Measurements from ENCODE around the gene KRTAP27-1. TPM values are rescaled to one million over a fixed set of nuclear protein-coding genes. Genes with fewer than 3 reads are reported as not detected.

The KRTAP27-1 gene
- polyA plus RNA-seq, 1 experiment: not detected

DNA sequence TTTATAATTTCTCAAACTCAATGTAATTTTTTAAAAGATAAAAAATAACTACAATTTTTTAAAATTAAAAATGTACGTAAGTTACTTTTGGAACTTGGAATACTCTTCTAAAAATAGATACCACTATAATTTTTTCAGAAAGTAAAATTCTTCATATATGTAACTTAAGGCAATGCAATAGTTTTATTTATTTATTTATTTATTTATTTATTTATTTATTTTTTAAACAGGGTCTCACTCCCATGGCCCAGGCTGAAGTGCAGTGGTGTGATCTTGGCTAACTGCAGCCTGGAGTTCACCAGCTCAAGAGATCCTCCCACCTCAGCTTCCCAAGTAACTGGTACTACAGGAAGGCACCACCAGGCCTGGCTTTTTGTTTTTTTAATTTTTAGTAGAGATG, 14.0 kb upstream of the KRTAP27-1 start:
- POLR2A ChIA-PET: no interaction called here
- H3K27ac ChIP-seq (ENCODE audit: low read depth, low read length): no peak overlapping the region
- TF ChIP-seq, protein P1, sequence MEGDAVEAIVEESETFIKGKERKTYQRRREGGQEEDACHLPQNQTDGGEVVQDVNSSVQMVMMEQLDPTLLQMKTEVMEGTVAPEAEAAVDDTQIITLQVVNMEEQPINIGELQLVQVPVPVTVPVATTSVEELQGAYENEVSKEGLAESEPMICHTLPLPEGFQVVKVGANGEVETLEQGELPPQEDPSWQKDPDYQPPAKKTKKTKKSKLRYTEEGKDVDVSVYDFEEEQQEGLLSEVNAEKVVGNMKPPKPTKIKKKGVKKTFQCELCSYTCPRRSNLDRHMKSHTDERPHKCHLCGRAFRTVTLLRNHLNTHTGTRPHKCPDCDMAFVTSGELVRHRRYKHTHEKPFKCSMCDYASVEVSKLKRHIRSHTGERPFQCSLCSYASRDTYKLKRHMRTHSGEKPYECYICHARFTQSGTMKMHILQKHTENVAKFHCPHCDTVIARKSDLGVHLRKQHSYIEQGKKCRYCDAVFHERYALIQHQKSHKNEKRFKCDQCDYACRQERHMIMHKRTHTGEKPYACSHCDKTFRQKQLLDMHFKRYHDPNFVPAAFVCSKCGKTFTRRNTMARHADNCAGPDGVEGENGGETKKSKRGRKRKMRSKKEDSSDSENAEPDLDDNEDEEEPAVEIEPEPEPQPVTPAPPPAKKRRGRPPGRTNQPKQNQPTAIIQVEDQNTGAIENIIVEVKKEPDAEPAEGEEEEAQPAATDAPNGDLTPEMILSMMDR (IDR thresholded peaks at IDR 0.05; ENCODE audit: low read depth, low read length): no peak
- H3K9me3 ChIP-seq (ENCODE audit: control insufficient read depth, insufficient read depth, low read length): peaks cover 6% of the 10 kb centered on the region
- no peak for DNase-seq (ENCODE audit: low read depth, low spot score)
- H3K4me3 ChIP-seq (ENCODE audit: low read depth, low read length): no peak overlapping the region
- H3K27me3 ChIP-seq (ENCODE audit: control insufficient read depth, insufficient read depth, low read length): no peaks in the 10 kb centered on the region
- CTCF ChIA-PET: no interaction called here

DNA sequence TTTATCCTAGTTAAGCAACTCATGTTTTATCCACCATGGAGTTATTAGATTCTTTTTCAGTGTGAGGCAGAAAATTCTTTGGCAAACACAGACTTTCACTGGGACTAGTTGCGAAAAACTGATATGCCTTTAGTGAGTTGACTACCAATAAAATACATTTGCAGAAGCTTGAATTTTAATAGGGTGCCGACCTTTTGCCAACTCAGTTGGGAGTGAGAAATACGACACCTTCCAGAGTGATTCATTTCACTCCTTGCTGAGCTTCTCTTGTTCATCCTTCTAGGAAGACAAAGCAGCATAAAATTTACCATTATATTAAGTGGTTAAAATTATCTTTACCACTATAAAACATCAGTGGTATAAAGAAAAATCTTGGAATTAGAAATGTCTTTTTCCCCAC, 12.1 kb upstream of the KRTAP27-1 start:
- Histone ChIP-seq H3K4me3 (ENCODE audit: low read depth, low read length) (no peak overlapping the region), H3K27me3 (ENCODE audit: control insufficient read depth, insufficient read depth, low read length) (no peaks in the 10 kb centered on the region), H3K27ac (ENCODE audit: low read depth, low read length) (no peak overlapping the region), H3K9me3 (ENCODE audit: control insufficient read depth, insufficient read depth, low read length) (peaks cover 6% of the 10 kb centered on the region)
- ChIA-PET POLR2A (no interaction called here), CTCF (no interaction called here)
- DNase-seq (ENCODE audit: low read depth, low spot score): no peak
- TF ChIP-seq, protein P1 (IDR thresholded peaks at IDR 0.05; ENCODE audit: low read depth, low read length): no peak

DNA sequence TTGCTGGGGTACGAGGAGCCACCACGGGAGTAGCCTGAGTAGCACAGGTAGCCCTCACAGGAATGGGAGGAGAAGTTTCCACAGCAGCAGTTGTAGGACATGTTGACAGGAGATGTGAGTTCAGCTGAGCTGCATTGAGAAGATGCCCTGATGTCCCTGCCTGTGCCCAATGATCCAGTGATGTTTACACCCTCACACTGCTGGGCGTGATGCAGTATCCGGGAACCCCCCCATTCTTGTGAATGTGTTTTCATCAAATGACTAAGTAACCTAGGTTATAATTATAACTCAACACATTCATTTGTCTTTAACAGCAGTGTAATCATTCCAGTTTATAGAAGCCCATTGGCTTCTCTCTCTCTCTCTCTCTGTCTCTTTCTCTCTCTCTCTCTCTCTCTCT, 11.0 kb upstream of the KRTAP27-1 start, which contains the start of gene KRTAP23-1:
Gene KRTAP23-1, minus strand, starts transcription at position 101 of the 400 bp plus-strand sequence. Its CDS starts 0 bp downstream, at position 101.
- Histone ChIP-seq H3K27me3 (ENCODE audit: control insufficient read depth, insufficient read depth, low read length) (no peaks in the 10 kb centered on the region), H3K9me3 (ENCODE audit: control insufficient read depth, insufficient read depth, low read length) (peaks cover 15% of the 10 kb centered on the region), H3K4me3 (ENCODE audit: low read depth, low read length) (no peak within 1 kb of the TSS), H3K27ac (ENCODE audit: low read depth, low read length) (no peak within 1 kb of the TSS)
- ChIA-PET CTCF (no interaction called here), POLR2A (no interaction called here)
- TF ChIP-seq, protein P1 (IDR thresholded peaks at IDR 0.05; ENCODE audit: low read depth, low read length): no peak
- DNase-seq (ENCODE audit: low read depth, low spot score): no peak

DNA sequence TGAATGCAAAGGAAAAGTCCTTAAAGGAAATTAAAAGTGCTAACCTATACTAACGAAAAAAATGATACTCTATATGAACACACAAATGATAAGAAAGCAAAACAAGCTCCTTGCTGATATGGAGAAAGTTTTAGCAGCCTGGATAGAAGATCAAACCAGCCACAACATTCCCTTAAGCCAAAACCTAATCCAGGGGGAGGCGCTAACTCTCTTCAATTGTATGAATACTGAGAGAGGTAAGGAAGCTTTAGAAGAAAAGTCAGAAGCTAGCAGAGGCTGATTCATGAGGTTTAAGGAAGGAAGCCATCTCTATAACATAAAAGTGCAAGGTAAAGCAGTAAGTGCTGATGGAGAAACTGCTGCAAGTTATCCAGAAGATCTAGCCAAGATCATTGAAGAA, 7.5 kb upstream of the KRTAP27-1 start:
- Histone ChIP-seq H3K27me3 (ENCODE audit: control insufficient read depth, insufficient read depth, low read length) (no peaks in the 10 kb centered on the region), H3K9me3 (ENCODE audit: control insufficient read depth, insufficient read depth, low read length) (peaks cover 18% of the 10 kb centered on the region), H3K27ac (ENCODE audit: low read depth, low read length) (no peak overlapping the region), H3K4me3 (ENCODE audit: low read depth, low read length) (no peak overlapping the region)
- ChIA-PET CTCF (no interaction called here), POLR2A (no interaction called here)
- TF ChIP-seq, protein P1 (IDR thresholded peaks at IDR 0.05; ENCODE audit: low read depth, low read length): no peak
- DNase-seq (ENCODE audit: low read depth, low spot score): no peak

DNA sequence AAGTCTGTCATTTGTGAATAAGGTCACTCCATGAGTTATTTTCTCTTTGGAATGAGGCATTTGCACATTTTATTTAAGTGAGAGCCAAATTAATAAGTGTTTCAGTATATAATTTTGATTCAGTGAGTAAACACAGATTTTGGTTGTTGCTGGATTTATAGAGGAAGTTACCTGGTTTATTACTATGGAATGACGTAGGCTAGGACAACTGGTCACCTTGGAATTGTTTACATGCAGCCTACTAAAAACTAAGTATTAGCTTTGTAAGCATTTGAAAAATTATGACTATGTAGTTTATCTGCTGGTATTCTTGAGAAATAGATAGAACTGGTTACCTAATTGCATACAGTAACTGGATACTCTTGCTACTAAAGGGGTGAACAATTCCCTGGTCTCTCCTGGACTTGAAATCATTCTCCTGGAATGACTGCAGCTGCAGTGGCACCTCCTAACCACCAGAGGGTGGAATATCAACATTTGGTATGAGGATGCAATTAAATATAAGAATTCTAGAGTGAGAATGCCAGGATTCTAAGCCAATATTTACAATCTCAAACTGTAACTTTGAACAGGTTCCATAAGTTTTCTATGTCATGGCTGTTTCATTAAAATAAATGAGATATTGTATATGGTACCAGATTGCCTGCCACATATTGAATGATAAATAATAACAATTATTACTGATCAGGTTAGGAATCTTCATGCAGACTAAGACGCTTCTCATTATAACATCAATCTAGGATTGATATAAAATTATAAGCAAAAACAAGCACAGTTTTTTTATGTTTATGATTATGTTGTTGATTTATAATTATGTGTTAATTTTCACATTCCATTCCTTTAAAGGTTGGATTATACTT, 3.5 kb upstream of the KRTAP27-1 start:
- Histone ChIP-seq H3K9me3 (ENCODE audit: control insufficient read depth, insufficient read depth, low read length) (peaks cover 19% of the 10 kb centered on the region), H3K4me3 (ENCODE audit: low read depth, low read length) (no peak overlapping the region), H3K27ac (ENCODE audit: low read depth, low read length) (no peak overlapping the region), H3K27me3 (ENCODE audit: control insufficient read depth, insufficient read depth, low read length) (no peaks in the 10 kb centered on the region)
- TF ChIP-seq, protein P1 (IDR thresholded peaks at IDR 0.05; ENCODE audit: low read depth, low read length): peak; percentile 49
- DNase-seq (ENCODE audit: low read depth, low spot score): no peak
- ChIA-PET POLR2A (no interaction called here), CTCF (interaction anchor here (0.6 to 1.3 kb wide), 2 partner anchors 739 to 744 kb away, joined by 3 read pairs; no protein-coding TSS in a partner anchor)
